Measurements from ENCODE around the gene OTOG.

OTOG gene

DNA sequence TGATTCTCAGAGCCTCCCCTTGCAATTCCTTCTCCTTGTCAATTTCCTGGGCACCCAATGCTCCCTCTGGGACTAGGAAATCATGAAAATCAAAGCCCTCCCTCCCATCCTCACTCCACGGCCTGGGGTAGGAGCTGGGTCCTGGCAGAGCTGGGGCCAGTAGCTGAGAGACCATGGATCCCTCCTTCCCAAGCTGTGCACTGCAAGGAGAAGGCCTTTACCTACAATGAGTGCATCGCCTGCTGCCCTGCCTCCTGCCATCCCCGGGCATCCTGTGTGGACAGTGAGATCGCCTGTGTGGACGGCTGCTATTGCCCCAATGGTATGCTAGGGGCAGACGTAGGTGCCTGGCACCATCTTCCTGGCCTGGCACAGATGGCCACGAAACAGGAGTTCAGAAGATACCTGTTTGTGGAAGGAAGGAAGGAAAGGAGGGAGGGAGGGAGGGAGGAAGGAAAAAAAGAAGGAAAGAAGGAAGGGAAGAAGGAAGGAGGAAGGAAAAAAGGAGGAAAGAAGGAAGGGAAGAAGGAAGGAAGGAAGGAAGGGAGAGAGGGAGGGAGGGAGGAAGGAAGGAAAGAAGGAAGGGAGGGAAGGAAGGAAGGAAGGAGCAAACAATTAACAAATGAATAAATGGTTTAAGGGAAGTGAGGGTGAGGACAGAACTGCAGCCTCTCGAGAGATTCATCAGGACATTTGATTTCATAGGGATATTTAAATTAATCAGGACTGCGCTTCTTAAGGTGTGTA is 12.5 kb downstream of the OTOG start:
- H3K4me3 ChIP-seq (ENCODE audit: low read depth, low read length) = no peak overlapping the region
- TF ChIP-seq, protein P1, sequence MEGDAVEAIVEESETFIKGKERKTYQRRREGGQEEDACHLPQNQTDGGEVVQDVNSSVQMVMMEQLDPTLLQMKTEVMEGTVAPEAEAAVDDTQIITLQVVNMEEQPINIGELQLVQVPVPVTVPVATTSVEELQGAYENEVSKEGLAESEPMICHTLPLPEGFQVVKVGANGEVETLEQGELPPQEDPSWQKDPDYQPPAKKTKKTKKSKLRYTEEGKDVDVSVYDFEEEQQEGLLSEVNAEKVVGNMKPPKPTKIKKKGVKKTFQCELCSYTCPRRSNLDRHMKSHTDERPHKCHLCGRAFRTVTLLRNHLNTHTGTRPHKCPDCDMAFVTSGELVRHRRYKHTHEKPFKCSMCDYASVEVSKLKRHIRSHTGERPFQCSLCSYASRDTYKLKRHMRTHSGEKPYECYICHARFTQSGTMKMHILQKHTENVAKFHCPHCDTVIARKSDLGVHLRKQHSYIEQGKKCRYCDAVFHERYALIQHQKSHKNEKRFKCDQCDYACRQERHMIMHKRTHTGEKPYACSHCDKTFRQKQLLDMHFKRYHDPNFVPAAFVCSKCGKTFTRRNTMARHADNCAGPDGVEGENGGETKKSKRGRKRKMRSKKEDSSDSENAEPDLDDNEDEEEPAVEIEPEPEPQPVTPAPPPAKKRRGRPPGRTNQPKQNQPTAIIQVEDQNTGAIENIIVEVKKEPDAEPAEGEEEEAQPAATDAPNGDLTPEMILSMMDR (IDR thresholded peaks at IDR 0.05; ENCODE audit: borderline replicate concordance, insufficient read depth, low read depth, low read length) = no peak

DNA sequence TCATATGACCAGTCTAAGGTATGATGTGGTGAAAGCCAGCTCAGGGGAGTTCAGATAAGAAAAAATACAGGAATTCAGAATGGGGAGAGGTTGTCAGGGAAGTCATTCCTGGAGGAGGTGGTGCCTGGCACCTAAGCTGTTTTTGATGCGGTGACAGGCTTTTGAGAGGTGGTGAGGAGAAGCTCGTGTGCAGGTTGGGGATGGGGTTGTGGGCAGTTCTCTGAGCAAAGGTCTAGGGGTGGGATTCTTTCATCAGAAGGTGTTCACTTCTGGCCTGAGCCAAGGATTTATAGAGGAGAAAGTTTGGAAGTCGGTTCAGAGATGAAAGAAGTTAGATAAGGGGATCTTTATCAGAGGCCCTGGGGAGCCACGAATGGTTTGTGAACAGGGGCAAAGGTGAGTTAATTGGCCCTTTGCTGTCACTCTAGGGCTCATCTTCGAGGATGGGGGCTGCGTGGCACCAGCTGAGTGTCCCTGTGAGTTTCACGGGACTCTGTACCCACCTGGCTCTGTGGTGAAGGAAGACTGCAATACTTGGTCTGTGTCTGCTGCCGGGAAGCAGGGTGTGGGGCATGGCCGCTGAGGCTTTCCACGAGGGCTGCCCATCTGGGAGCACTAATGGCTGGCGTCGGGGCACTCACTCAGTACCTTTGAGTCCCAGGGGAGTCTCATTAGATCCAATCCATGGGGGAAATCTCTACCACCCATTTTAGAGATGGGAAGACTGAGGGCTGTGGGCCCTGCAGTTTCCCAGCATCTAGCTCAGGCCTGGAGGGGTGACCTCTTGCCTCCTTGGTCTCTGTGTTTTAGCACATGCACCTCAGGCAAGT is 13.4 kb downstream of the OTOG start:
- no peak overlapping the region for H3K4me3 ChIP-seq (ENCODE audit: low read depth, low read length)
- TF ChIP-seq, protein P1 (IDR thresholded peaks at IDR 0.05; ENCODE audit: borderline replicate concordance, insufficient read depth, low read depth, low read length) = no peak

DNA sequence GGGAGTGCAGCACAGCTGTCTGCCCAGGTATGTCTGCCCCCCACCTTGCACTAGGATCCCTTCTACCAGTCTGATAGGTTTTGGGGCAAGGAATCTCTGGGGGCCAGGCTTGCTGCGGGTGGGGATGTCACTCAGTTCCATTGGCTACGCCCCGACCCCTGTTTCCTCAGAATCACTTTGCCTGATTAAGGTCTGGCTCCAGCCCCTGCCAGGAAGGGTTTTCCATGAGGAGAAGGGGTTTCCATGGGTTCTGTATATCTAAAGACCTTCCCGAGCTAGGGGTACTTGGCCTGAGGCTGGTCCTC is 14.0 kb downstream of the OTOG start:
- TF ChIP-seq, protein P1 (IDR thresholded peaks at IDR 0.05; ENCODE audit: borderline replicate concordance, insufficient read depth, low read depth, low read length) = no peak
- no peak overlapping the region for H3K4me3 ChIP-seq (ENCODE audit: low read depth, low read length)

DNA sequence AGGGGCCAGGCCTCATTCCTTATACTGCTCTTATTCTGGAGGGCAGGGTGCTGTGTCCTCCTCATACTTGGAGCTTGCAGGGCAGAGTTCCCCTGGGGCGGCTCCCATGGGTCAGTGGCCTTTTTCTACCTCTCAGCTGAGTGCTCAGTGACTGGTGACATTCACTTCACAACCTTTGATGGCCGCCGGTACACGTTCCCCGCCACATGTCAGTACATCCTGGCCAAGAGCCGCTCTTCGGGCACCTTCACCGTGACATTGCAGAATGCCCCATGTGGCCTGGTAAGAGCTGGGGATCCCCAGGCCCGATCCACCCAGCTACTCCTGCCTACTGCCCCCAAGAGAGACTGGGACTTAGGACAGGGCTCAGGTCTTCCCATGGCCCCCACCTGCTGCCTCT is 14.5 kb downstream of the OTOG start:
- H3K4me3 ChIP-seq (ENCODE audit: low read depth, low read length) = no peak overlapping the region
- TF ChIP-seq, protein P1 (IDR thresholded peaks at IDR 0.05; ENCODE audit: borderline replicate concordance, insufficient read depth, low read depth, low read length) = no peak

DNA sequence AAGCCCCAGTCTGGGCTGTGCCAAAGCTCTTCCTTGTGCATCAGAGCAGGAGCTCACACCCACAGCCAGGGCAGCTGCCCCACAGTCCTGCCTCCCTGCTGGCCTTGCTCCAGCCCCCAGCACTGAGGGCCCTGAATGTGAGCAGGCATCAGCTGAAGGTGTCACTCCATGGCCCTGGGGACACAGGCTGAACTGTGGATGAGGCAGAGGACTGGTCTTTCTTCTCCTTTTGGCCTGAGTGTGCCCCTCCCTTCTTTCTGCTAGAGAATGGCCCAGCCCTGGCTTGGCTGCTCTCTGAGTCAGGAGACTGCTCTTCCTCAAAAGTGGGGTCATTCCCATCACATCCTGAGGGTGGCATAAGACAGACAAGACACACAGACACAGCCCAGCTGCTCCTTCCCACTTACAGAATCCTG is 16.2 kb downstream of the OTOG start:
- H3K4me3 ChIP-seq (ENCODE audit: low read depth, low read length) = no peak overlapping the region
- TF ChIP-seq, protein P1 (IDR thresholded peaks at IDR 0.05; ENCODE audit: borderline replicate concordance, insufficient read depth, low read depth, low read length) = no peak

DNA sequence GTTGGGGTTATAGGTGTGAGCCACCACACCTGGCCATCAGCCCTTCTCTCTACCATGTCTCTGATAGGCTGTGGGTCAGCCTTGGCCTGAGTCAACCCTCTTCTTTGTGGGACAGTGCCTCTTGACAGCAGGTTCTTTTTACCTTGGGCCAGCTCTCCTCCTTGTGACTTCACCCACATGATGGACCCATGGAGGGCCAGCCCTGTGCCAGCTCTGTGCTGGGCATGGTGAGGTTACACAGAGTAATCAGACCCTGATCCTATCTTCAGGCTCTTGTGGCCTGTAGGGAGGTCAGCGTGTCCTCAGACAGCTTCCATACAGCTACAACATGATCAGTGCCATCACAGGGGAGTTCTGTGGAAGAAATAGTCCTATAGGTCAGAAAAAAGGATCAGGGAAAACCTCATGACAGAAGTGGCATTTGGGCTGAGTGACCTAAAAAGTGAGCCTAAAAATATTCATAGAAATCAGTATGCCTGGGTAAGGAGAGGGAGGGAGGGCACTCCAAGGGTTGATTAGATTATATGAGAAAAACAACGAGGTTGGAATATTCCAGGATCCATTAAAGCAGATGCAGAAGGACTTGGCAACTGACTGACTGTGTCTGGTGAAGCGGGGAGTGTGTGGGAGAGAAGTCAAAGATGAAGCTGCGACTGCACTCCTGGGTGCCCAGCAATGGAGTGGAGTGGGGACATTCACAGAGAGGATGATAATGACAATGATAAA is 17.1 kb downstream of the OTOG start:
- no peak overlapping the region for H3K4me3 ChIP-seq (ENCODE audit: low read depth, low read length)
- TF ChIP-seq, protein P1 (IDR thresholded peaks at IDR 0.05; ENCODE audit: borderline replicate concordance, insufficient read depth, low read depth, low read length) = no peak

Measured in GM12875 (cell line).